ENCODE results near the gene SRRM5.

- TF ChIP-seq CTCF (IDR thresholded peaks at IDR 0.05): no peak
- TF ChIP-seq PBX3 (IDR thresholded peaks at IDR 0.05): no peak
- no peak for TF ChIP-seq REST (IDR thresholded peaks at IDR 0.05; ENCODE audit: low read depth, low read length)
- no peak for TF ChIP-seq IRF3 (IDR thresholded peaks at IDR 0.05; ENCODE audit: low read depth, low read length)
- TF ChIP-seq ZBTB33 (IDR thresholded peaks at IDR 0.05; ENCODE audit: borderline replicate concordance, low read depth): no peak
- no peak for TF ChIP-seq EP300 (IDR thresholded peaks at IDR 0.05; ENCODE audit: borderline replicate concordance in 1 of 2, low read depth in 1 of 2, low read length in 1 of 2)
- TF ChIP-seq JUND (IDR thresholded peaks at IDR 0.05): no peak
Measured at GRCh38 chr19:43586346-43586745, 25.5 kb upstream of the SRRM5 start.
